Rectal smooth muscle tissue (tissue), 1 donor: ENCODE results near the gene ADAM19.

Experiments
- H3K27ac ChIP-seq: one replicate; pipeline ENCODE4 v1.7.0; 2013; ENCODE audit warnings: low read depth, low read length, inconsistent platforms
- H3K27me3 ChIP-seq: one replicate; pipeline ENCODE4 v1.7.0; 2013; ENCODE audit warnings: low read length; ENCODE audit not compliant: control insufficient read depth, insufficient read depth
- H3K36me3 ChIP-seq: one replicate; pipeline ENCODE4 v1.7.0; 2013; ENCODE audit warnings: low read length; ENCODE audit not compliant: control insufficient read depth, insufficient read depth
- H3K4me1 ChIP-seq: one replicate; pipeline ENCODE4 v1.7.0; 2013; ENCODE audit warnings: low read length; ENCODE audit not compliant: control insufficient read depth, insufficient read depth
- H3K4me3 ChIP-seq: one replicate; pipeline ENCODE4 v1.7.0; 2013; ENCODE audit warnings: low read length
- H3K9ac ChIP-seq: one replicate; pipeline ENCODE4 v1.7.0; 2013; ENCODE audit warnings: low read length

Gene ADAM19

GRCh38 chr5:157479612-157480510, 95.7 kb downstream of the ADAM19 start:
- peaks cover 9% of the 10 kb centered on the region for H3K36me3 ChIP-seq

GRCh38 chr5:157479166-157479565, 96.4 kb downstream of the ADAM19 start:
- Histone ChIP-seq H3K4me1 (peaks cover 35% of the 10 kb centered on the region), H3K27me3 (no peaks in the 10 kb centered on the region), H3K4me3 (no peak overlapping the region), H3K9ac (peak overlapping the region; percentile 47), H3K36me3 (peaks cover 9% of the 10 kb centered on the region), H3K27ac (peak overlapping the region; percentile 87)

More at GRCh38 chr5:157479612-157480510, 95.7 kb downstream of the ADAM19 start:
- no peaks in the 10 kb centered on the region for H3K27me3 ChIP-seq
- peak overlapping the region; percentile 87 for H3K27ac ChIP-seq
- H3K4me3 ChIP-seq: no peak overlapping the region
- peaks cover 34% of the 10 kb centered on the region for H3K4me1 ChIP-seq
- no peak overlapping the region for H3K9ac ChIP-seq

GRCh38 chr5:157478726-157479125, 96.8 kb downstream of the ADAM19 start:
- H3K27ac ChIP-seq: peak overlapping the region; percentile 87
- H3K9ac ChIP-seq: peak overlapping the region; percentile 47
- H3K27me3 ChIP-seq: no peaks in the 10 kb centered on the region
- peaks cover 9% of the 10 kb centered on the region for H3K36me3 ChIP-seq
- peaks cover 39% of the 10 kb centered on the region for H3K4me1 ChIP-seq
- H3K4me3 ChIP-seq: no peak overlapping the region

GRCh38 chr5:157477814-157478494, 97.6 kb downstream of the ADAM19 start:
- H3K36me3 ChIP-seq: peaks cover 9% of the 10 kb centered on the region
- H3K27ac ChIP-seq: peak overlapping the region; percentile 87
- peaks cover 44% of the 10 kb centered on the region for H3K4me1 ChIP-seq
- H3K27me3 ChIP-seq: no peaks in the 10 kb centered on the region
- no peak overlapping the region for H3K4me3 ChIP-seq
- H3K9ac ChIP-seq: no peak overlapping the region

GRCh38 chr5:157476702-157477408, 98.7 kb downstream of the ADAM19 start:
- H3K9ac ChIP-seq: peak overlapping the region; percentile 34
- H3K4me1 ChIP-seq: peaks cover 44% of the 10 kb centered on the region
- H3K36me3 ChIP-seq: peaks cover 9% of the 10 kb centered on the region
- peak overlapping the region; percentile 87 for H3K27ac ChIP-seq
- no peaks in the 10 kb centered on the region for H3K27me3 ChIP-seq
- H3K4me3 ChIP-seq: no peak overlapping the region

- H3K27ac ChIP-seq: no peak overlapping the region
- peaks cover 9% of the 10 kb centered on the region for H3K36me3 ChIP-seq
- H3K9ac ChIP-seq: no peak overlapping the region
- no peak overlapping the region for H3K4me3 ChIP-seq
- peaks cover 46% of the 10 kb centered on the region for H3K4me1 ChIP-seq
- no peaks in the 10 kb centered on the region for H3K27me3 ChIP-seq
Measured at GRCh38 chr5:157475432-157475831, 100.1 kb downstream of the ADAM19 start.

GRCh38 chr5:157473383-157474320, 101.9 kb downstream of the ADAM19 start:
- Histone ChIP-seq H3K9ac (no peak overlapping the region), H3K4me3 (no peak overlapping the region), H3K27me3 (no peaks in the 10 kb centered on the region), H3K4me1 (peaks cover 35% of the 10 kb centered on the region), H3K27ac (peak overlapping the region; percentile 41), H3K36me3 (no peaks in the 10 kb centered on the region)

- peak overlapping the region; percentile 33 for H3K27ac ChIP-seq
- H3K36me3 ChIP-seq: no peaks in the 10 kb centered on the region
- no peak overlapping the region for H3K9ac ChIP-seq
- peaks cover 18% of the 10 kb centered on the region for H3K4me1 ChIP-seq
- H3K27me3 ChIP-seq: no peaks in the 10 kb centered on the region
- H3K4me3 ChIP-seq: no peak overlapping the region
Measured at GRCh38 chr5:157471709-157472108, 103.9 kb downstream of the ADAM19 start.

GRCh38 chr5:157470631-157471030, 104.9 kb downstream of the ADAM19 start:
- Histone ChIP-seq H3K27me3 (no peaks in the 10 kb centered on the region), H3K4me3 (no peak overlapping the region), H3K9ac (no peak overlapping the region), H3K4me1 (peaks cover 16% of the 10 kb centered on the region), H3K27ac (no peak overlapping the region), H3K36me3 (no peaks in the 10 kb centered on the region)

GRCh38 chr5:157469687-157470086, 105.9 kb downstream of the ADAM19 start:
- H3K4me3 ChIP-seq: no peak overlapping the region
- H3K27ac ChIP-seq: no peak overlapping the region
- no peak overlapping the region for H3K9ac ChIP-seq
- peaks cover 20% of the 10 kb centered on the region for H3K4me1 ChIP-seq
- no peaks in the 10 kb centered on the region for H3K27me3 ChIP-seq
- H3K36me3 ChIP-seq: no peaks in the 10 kb centered on the region

- H3K4me3 ChIP-seq: no peak overlapping the region
- peaks cover 22% of the 10 kb centered on the region for H3K4me1 ChIP-seq
- no peaks in the 10 kb centered on the region for H3K27me3 ChIP-seq
- no peaks in the 10 kb centered on the region for H3K36me3 ChIP-seq
- H3K9ac ChIP-seq: no peak overlapping the region
- no peak overlapping the region for H3K27ac ChIP-seq
Measured at GRCh38 chr5:157469073-157469472, 106.5 kb downstream of the ADAM19 start.
